Measurements from ENCODE around the gene ISL1. TPM values are rescaled to one million over a fixed set of nuclear protein-coding genes. Genes with fewer than 3 reads are reported as not detected.

Gene ISL1
- total RNA-seq (2014; rRNA removed; shearing (Covaris generic)) (not detected in 2 replicates), total RNA-seq (2022) (not detected in 2 replicates), Bru-seq, nascent RNA (percentile 9 among the genes with signal in this experiment), BruChase-seq, experiment 1, labeled RNA remaining after a 6-hour chase (not detected), BruChase-seq, experiment 2, labeled RNA remaining after a 2-hour chase (not detected)
- long read RNA-seq: 0 reads

DNA sequence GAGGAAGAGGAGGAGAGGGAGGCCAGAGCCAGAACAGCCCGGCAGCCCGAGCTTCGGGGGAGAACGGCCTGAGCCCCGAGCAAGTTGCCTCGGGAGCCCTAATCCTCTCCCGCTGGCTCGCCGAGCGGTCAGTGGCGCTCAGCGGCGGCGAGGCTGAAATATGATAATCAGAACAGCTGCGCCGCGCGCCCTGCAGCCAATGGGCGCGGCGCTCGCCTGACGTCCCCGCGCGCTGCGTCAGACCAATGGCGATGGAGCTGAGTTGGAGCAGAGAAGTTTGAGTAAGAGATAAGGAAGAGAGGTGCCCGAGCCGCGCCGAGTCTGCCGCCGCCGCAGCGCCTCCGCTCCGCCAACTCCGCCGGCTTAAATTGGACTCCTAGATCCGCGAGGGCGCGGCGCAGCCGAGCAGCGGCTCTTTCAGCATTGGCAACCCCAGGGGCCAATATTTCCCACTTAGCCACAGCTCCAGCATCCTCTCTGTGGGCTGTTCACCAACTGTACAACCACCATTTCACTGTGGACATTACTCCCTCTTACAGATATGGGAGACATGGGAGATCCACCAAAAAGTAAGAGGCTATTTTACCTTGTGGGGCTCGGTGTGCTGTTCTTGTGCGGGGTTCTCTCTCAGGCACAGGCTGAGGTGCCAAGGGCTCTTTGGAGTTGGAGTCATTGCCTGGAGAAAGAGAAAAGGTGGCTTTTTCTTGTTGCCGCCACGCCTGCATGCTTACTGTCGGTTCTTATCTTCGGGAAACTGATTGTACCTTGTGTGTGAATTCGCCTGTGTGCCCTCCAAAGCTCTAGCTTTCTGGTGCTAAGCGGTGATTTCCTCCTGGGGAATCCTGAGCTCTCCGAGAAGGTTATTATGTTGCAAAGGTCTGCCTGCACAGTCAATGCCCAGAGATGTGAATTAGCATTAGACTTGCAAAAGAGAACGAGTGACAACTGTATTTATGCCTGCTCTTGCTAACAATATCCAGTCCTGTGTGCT lies at the start of gene ISL1:
TSS of gene ISL1 (plus strand) at position 318 of the 991 bp plus-strand sequence. CDS start at position 542, 224 bp downstream.
- H3K4me1 ChIP-seq (ENCODE audit: insufficient read depth, low read length, poor library complexity, severe bottlenecking): no peaks in the 10 kb centered on the region
- no peak within 1 kb of the TSS for H3K4me2 ChIP-seq (ENCODE audit: low read length)
- DNase-seq (ENCODE audit: low spot score): no peak
- H3K27ac ChIP-seq (ENCODE audit: low read depth, low read length, poor library complexity, severe bottlenecking): no peak within 1 kb of the TSS
- H4K20me1 ChIP-seq (ENCODE audit: insufficient read depth, low read length): no peaks in the 10 kb centered on the region
- CTCF ChIA-PET (ENCODE audit: unreplicated experiment): no interaction called here
- BruUV-seq (replicated peaks): no TSS peak
- POLR2A ChIA-PET: no interaction called here
- TF ChIP-seq CTCF (conservative IDR thresholded peaks at IDR 0.05; ENCODE audit: low read length) (no peak), EZH2phosphoT487 (IDR thresholded peaks at IDR 0.05; ENCODE audit: borderline replicate concordance, low read depth, low read length) (no peak)
- no peaks in the 10 kb centered on the region for H3K36me3 ChIP-seq (ENCODE audit: insufficient read depth, low read length)
- no peak within 1 kb of the TSS for H2AFZ ChIP-seq (ENCODE audit: low read length)
- no peaks in the 10 kb centered on the region for H3K79me2 ChIP-seq (ENCODE audit: insufficient read depth, low read depth, low read length)
- H3K4me3 ChIP-seq (ENCODE audit: low read depth, low read length, poor library complexity, severe bottlenecking): no peak within 1 kb of the TSS
- no peaks in the 10 kb centered on the region for H3K9me2 ChIP-seq (ENCODE audit: insufficient read depth, low read length)
- H3K9me3 ChIP-seq (ENCODE audit: low read length): no peaks in the 10 kb centered on the region
- intact Hi-C loops (cut with micrococcal nuclease; ENCODE audit: unreplicated experiment): no loop called here

GRCh38 chr5:51336878-51337277 lies 46.4 kb upstream of the ISL1 start:
- no peaks in the 10 kb centered on the region for H3K9me2 ChIP-seq (ENCODE audit: insufficient read depth, low read length)
- TF ChIP-seq CTCF (conservative IDR thresholded peaks at IDR 0.05; ENCODE audit: low read length) (no peak), EZH2phosphoT487 (IDR thresholded peaks at IDR 0.05; ENCODE audit: borderline replicate concordance, low read depth, low read length) (no peak)
- ChIA-PET CTCF (ENCODE audit: unreplicated experiment) (no interaction called here), POLR2A (interaction anchor here (1.2 kb wide), 1 partner anchor 35 kb away, joined by 3 read pairs; no protein-coding TSS in a partner anchor)
- H3K9me3 ChIP-seq (ENCODE audit: low read length): no peaks in the 10 kb centered on the region
- no peak overlapping the region for H3K27ac ChIP-seq (ENCODE audit: low read depth, low read length, poor library complexity, severe bottlenecking)
- H2AFZ ChIP-seq (ENCODE audit: low read length): no peak overlapping the region
- no peak overlapping the region for H3K4me2 ChIP-seq (ENCODE audit: low read length)
- H3K4me1 ChIP-seq (ENCODE audit: insufficient read depth, low read length, poor library complexity, severe bottlenecking): no peaks in the 10 kb centered on the region
- no peak overlapping the region for H3K4me3 ChIP-seq (ENCODE audit: low read depth, low read length, poor library complexity, severe bottlenecking)
- DNase-seq (ENCODE audit: low spot score): no peak
- H3K36me3 ChIP-seq (ENCODE audit: insufficient read depth, low read length): no peaks in the 10 kb centered on the region
- H4K20me1 ChIP-seq (ENCODE audit: insufficient read depth, low read length): no peaks in the 10 kb centered on the region
- no peaks in the 10 kb centered on the region for H3K79me2 ChIP-seq (ENCODE audit: insufficient read depth, low read depth, low read length)
- intact Hi-C loops (cut with micrococcal nuclease; ENCODE audit: unreplicated experiment): no loop called here
- BruUV-seq (replicated peaks): no TSS peak

All from OCI-LY7 (cell line).